HFFc6 (cell line): Measurements from ENCODE around the gene IQCE. TPM values are rescaled to one million over a fixed set of nuclear protein-coding genes. Genes with fewer than 3 reads are reported as not detected.

ENCODE experiments used
- DNase-seq: peaks from one replicate; pipeline ENCODE4 v3.0.0-alpha.2; 2018
- H3K27ac Mint-ChIP-seq: 2 replicates; pipeline ENCODE4 v1.8.0; 2020; ENCODE audit warnings: mild to moderate bottlenecking, mixed read lengths
- H3K27me3 Mint-ChIP-seq: 2 replicates; pipeline ENCODE4 v1.8.0; 2021; ENCODE audit warnings: mild to moderate bottlenecking, moderate library complexity, mixed read lengths; ENCODE audit not compliant: insufficient read depth
- H3K36me3 Mint-ChIP-seq: 2 replicates; pipeline ENCODE4 v1.8.0; 2021; ENCODE audit warnings: low read depth, mixed read lengths
- H3K4me1 Mint-ChIP-seq: 2 replicates; pipeline ENCODE4 v1.8.0; 2020; ENCODE audit warnings: low read depth, mixed read lengths
- H3K4me3 Mint-ChIP-seq: 2 replicates; pipeline ENCODE4 v1.8.0; 2020; ENCODE audit warnings: mild to moderate bottlenecking, moderate library complexity, mixed read lengths
- H3K9me3 Mint-ChIP-seq: 2 replicates; pipeline ENCODE4 v1.8.0; 2020; ENCODE audit warnings: mild to moderate bottlenecking, mixed read lengths
- long read RNA-seq: library from polyadenylated mRNA; unstranded; transcript quantifications from one replicate; pipeline ENCODE4 v2.0.0, GENCODE V29; 2019
- total RNA-seq, 6 experiments: library from RNA; stranded (reverse); fragmentation: NEBNext Ultra II Directional; extraction: Animal tissue kit (Norgen Biotek cat#: 25700); gene quantifications; 2 replicates in 1 of 6; 3 replicates in 5 of 6; pipeline ENCODE4 v1.2.3, GENCODE V29; 2021
- TF ChIP-seq, protein P1 (sequence below): fragments of 200-600 bp; sonication (generic); IDR thresholded peaks from 2 replicates; pipeline ENCODE4 v1.5.0; 2021; ENCODE audit warnings: antibody characterized with exemption, mild to moderate bottlenecking

IQCE gene, protein sequence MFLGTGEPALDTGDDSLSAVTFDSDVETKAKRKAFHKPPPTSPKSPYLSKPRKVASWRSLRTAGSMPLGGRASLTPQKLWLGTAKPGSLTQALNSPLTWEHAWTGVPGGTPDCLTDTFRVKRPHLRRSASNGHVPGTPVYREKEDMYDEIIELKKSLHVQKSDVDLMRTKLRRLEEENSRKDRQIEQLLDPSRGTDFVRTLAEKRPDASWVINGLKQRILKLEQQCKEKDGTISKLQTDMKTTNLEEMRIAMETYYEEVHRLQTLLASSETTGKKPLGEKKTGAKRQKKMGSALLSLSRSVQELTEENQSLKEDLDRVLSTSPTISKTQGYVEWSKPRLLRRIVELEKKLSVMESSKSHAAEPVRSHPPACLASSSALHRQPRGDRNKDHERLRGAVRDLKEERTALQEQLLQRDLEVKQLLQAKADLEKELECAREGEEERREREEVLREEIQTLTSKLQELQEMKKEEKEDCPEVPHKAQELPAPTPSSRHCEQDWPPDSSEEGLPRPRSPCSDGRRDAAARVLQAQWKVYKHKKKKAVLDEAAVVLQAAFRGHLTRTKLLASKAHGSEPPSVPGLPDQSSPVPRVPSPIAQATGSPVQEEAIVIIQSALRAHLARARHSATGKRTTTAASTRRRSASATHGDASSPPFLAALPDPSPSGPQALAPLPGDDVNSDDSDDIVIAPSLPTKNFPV
- total RNA-seq, result 10 to 100 TPM; 14.9 to 18.1 (median 17.0) TPM
- long read RNA-seq, partial matches to known transcripts, result 6 of 6 reads
- long read RNA-seq, other reads (novel, unspliced or antisense), result 0 of 6 reads

DNA sequence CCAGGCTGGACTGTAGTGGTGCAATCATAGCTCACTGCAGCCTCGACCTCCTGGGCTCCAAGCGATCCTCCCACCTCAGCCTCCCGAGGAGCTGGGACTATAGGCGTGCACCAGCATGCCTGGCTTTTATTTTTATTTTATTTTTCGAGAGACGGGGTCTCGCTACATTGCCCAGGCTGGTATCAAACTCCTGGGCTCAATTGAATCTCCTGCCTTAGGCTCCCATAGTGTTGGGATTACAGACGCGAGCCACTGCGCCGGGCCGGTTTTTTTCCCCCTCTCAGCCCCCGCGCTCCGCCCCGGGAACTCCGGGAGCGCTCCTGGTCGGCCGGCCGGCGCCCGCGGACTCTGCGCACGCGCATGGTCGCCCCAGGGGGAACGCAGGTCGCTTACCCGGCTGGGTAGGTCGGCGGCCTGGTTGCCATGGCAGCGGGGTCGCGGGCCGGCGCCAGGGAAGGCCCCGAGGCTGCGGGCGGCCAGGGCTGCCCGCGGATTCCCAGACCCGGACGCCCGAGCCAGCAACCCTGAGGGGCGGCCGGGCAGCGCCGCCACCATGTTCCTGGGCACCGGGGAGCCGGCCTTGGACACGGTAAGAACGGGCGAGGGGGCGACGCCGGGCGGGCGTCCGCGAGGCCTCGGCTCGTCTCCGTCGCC, at the start of gene IQCE:
IQCE (plus strand) TSS at position 351 of the 654 bp plus-strand sequence; CDS start at position 554, 203 bp downstream.
- TF ChIP-seq, protein P1, sequence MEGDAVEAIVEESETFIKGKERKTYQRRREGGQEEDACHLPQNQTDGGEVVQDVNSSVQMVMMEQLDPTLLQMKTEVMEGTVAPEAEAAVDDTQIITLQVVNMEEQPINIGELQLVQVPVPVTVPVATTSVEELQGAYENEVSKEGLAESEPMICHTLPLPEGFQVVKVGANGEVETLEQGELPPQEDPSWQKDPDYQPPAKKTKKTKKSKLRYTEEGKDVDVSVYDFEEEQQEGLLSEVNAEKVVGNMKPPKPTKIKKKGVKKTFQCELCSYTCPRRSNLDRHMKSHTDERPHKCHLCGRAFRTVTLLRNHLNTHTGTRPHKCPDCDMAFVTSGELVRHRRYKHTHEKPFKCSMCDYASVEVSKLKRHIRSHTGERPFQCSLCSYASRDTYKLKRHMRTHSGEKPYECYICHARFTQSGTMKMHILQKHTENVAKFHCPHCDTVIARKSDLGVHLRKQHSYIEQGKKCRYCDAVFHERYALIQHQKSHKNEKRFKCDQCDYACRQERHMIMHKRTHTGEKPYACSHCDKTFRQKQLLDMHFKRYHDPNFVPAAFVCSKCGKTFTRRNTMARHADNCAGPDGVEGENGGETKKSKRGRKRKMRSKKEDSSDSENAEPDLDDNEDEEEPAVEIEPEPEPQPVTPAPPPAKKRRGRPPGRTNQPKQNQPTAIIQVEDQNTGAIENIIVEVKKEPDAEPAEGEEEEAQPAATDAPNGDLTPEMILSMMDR, result no peak
- Mint-ChIP-seq H3K27me3 (no peaks in the 10 kb centered on the region; the same call in 1 of the 2 replicates), H3K4me1 (peaks cover 19% of the 10 kb centered on the region), H3K4me3 (peak within 1 kb of the TSS; percentile 86), H3K9me3 (no peaks in the 10 kb centered on the region), H3K27ac (peak within 1 kb of the TSS; percentile 61), H3K36me3 (no peaks in the 10 kb centered on the region)
- peak; percentile 79 for DNase-seq

DNA sequence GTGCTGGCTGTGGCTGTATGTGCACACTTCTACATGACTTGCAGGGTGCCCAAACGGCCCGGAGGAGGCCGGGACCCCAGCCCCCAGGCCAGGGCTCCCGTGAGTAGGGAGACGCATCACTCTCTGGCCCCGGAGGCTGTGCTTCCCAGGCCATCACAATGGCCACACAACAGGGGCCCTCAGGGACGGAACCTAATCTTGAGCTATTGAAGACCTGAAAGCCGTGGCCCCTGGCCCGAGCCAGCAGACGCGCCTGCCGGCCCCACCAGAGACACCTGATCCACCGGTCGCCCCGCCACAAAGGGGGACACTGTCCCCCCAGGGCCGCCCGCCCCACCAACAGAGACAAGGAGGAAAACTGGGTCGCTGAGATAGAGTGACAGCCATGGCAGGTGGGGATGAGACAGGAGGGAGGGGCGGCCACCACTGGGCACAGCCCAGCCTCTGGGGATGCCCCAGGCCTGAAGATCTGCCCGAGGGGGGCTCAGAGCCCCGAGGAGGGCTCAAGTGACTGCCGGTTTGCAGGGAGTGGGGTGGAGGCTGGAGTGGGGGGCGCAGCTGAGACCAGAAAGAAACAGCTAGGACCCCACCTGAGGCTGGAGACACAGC, 49.4 kb upstream of the IQCE start:
- Mint-ChIP-seq H3K4me1 (peaks cover 11% of the 10 kb centered on the region), H3K9me3 (no peaks in the 10 kb centered on the region), H3K27me3 (no peaks in the 10 kb centered on the region; the same call in 1 of the 2 replicates), H3K4me3 (no peak overlapping the region), H3K36me3 (no peaks in the 10 kb centered on the region), H3K27ac (no peak overlapping the region)
- TF ChIP-seq, protein P1, result no peak
- DNase-seq, result no peak

DNA sequence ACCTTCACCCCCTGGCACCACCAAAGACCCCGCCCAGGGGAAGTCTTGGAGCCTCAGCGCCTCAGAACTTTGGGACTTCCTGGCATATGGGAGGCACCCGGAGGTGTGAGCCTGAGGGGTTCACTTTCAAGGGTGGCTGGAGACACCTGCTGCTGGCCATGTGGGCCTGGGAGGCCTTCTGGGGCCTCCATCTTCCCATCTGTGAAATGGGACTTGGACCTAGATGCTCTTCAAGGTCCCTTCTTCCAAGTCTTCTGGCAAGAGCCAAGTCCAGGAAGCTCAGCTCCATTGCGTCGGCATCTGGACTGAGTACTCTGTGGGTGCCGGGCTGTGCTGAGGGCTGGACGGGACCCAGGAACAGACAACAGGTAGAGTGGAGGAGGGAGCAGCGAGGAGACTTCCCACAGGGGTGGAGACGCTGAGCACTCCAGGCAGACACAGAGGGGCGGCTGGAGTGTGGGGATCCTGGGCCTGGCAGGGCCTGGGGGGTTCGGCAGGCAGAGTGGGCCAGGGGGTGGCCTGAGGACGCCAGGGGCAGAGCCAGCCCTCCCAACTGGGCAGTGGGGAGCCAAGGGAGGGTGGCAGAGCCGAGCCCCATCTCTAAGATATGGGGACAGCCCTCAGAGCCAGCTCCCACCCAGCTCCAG, 48.5 kb upstream of the IQCE start:
- TF ChIP-seq, protein P1, result no peak
- peaks cover 11% of the 10 kb centered on the region for H3K4me1 Mint-ChIP-seq
- H3K36me3 Mint-ChIP-seq, result no peaks in the 10 kb centered on the region
- H3K27me3 Mint-ChIP-seq, result no peaks in the 10 kb centered on the region; the same call in 1 of the 2 replicates
- DNase-seq, result no peak
- no peak overlapping the region for H3K4me3 Mint-ChIP-seq
- no peaks in the 10 kb centered on the region for H3K9me3 Mint-ChIP-seq
- H3K27ac Mint-ChIP-seq, result no peak overlapping the region

DNA sequence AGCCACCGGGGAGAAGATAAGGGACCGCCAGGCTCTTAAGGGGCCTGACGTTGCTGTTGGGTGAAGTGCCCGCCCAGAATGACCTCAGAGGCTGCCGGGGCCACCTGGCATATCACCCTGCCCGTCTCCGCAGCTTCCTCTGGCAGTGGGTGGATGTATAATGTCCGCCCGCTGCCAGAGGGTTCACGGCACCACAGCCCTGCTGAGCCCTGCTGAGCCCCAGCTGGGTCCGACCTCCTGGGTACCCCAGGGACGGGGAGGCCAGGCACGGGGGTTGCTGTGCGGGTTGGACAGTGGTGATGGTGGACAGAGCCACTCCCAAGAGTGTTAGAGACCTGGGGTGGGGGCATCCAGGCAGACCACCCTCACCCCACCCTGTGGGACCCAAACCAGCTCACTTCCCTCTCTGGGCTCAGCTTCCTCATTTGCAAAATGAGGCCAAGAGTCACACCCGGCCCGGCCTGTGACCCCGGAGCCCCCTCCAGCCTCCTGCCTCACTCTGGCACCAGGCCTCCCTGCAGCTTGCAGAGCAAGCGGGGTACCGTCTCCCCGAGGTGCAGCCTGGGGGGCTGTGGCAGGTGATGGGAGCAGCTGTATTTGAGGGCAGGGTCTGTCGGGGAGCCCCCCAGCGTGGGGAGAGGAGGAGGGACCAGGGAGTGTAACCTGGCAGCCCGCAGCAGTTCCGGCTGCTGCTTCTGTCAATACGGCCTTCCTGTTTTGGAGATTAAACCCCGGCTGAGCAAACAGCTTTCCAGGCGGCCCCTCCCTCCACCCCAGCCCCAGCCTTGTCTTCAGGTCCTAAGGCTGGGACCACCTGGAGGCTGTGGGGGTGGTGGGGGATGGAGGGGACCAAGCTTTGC, 47.6 kb upstream of the IQCE start:
- H3K9me3 Mint-ChIP-seq, result no peaks in the 10 kb centered on the region
- no peak overlapping the region for H3K27ac Mint-ChIP-seq
- no peaks in the 10 kb centered on the region; the same call in 1 of the 2 replicates for H3K27me3 Mint-ChIP-seq
- no peaks in the 10 kb centered on the region for H3K36me3 Mint-ChIP-seq
- peaks cover 14% of the 10 kb centered on the region for H3K4me1 Mint-ChIP-seq
- TF ChIP-seq, protein P1, result no peak
- H3K4me3 Mint-ChIP-seq, result no peak overlapping the region
- no peak for DNase-seq
